ENCODE data around the gene SPRY2.
A peak's percentile ranks its signal among the peaks of the same experiment; 100 is the strongest.
"Not testable (repeated sequence)": the region's sequence is repeated elsewhere in the genome, so short reads cannot be mapped to it uniquely, and the experiment has no call there.

The SPRY2 gene

GRCh38 chr13:80348750-80349149 lies 7.8 kb upstream of the SPRY2 start:
- no peak for DNase-seq (ENCODE audit: low spot score)

GRCh38 chr13:80348314-80348713 lies 7.4 kb upstream of the SPRY2 start:
- no peak for DNase-seq (ENCODE audit: low spot score)

GRCh38 chr13:80345771-80346510 lies 5.0 kb upstream of the SPRY2 start:
- DNase-seq (ENCODE audit: low spot score) = no peak

GRCh38 chr13:80344032-80344431 lies 3.1 kb upstream of the SPRY2 start:
- DNase-seq (ENCODE audit: low spot score) = not testable (repeated sequence)

- DNase-seq (ENCODE audit: low spot score) = peak; percentile 41
Observed at GRCh38 chr13:80342471-80343371, 1.8 kb upstream of the SPRY2 start.

GRCh38 chr13:80341756-80342370 lies 937 bp upstream of the SPRY2 start:
- DNase-seq (ENCODE audit: low spot score) = peak; percentile 45

GRCh38 chr13:80340651-80341100 lies 250 bp downstream of the SPRY2 start:
- DNase-seq (ENCODE audit: low spot score) = no peak

GRCh38 chr13:80339912-80340650 lies 845 bp downstream of the SPRY2 start:
- no peak for DNase-seq (ENCODE audit: low spot score)

GRCh38 chr13:80339563-80339911 lies 1.4 kb downstream of the SPRY2 start:
- no peak for DNase-seq (ENCODE audit: low spot score)

- no peak for DNase-seq (ENCODE audit: low spot score)
Observed at GRCh38 chr13:80338781-80339562, 2.0 kb downstream of the SPRY2 start.

- DNase-seq (ENCODE audit: low spot score) = no peak
Observed at GRCh38 chr13:80337288-80338081, 3.4 kb downstream of the SPRY2 start.

GRCh38 chr13:80336776-80337287 lies 4.1 kb downstream of the SPRY2 start:
- no peak for DNase-seq (ENCODE audit: low spot score)

GRCh38 chr13:80336370-80336769 lies 4.6 kb downstream of the SPRY2 start:
- DNase-seq (ENCODE audit: low spot score) = no peak

GRCh38 chr13:80334597-80335260 lies 6.2 kb downstream of the SPRY2 start:
- DNase-seq (ENCODE audit: low spot score) = no peak

GRCh38 chr13:80331984-80332383 lies 8.9 kb downstream of the SPRY2 start:
- DNase-seq (ENCODE audit: low spot score) = no peak

GRCh38 chr13:80329250-80329649 lies 11.7 kb downstream of the SPRY2 start:
- no peak for DNase-seq (ENCODE audit: low spot score)

- DNase-seq (ENCODE audit: low spot score) = no peak
Observed at GRCh38 chr13:80319004-80319403, 21.9 kb downstream of the SPRY2 start.

- no peak for DNase-seq (ENCODE audit: low spot score)
Observed at GRCh38 chr13:80314711-80315653, 25.9 kb downstream of the SPRY2 start.

Data from COLO829 (cell line).